Chondrocyte (in vitro differentiated cells): ENCODE results near the gene CAPN2. TPM values are rescaled to one million over a fixed set of nuclear protein-coding genes. Genes with fewer than 3 reads are reported as not detected.

ENCODE experiments used
- DNase-seq: peaks from one replicate; pipeline ENCODE4 v3.0.0; 2021; ENCODE audit warnings: mixed read lengths, low spot score
- H3K27ac Mint-ChIP-seq: one replicate; pipeline ENCODE4 v1.8.0; 2021; ENCODE audit warnings: mild to moderate bottlenecking, moderate library complexity, mixed read lengths; ENCODE audit not compliant: unreplicated experiment
- H3K27me3 Mint-ChIP-seq: 2 replicates; pipeline ENCODE4 v1.8.0; 2021; ENCODE audit warnings: low read depth, mixed read lengths
- H3K36me3 Mint-ChIP-seq: 2 replicates; pipeline ENCODE4 v1.8.0; 2021; ENCODE audit warnings: low read depth, mixed read lengths
- H3K4me1 Mint-ChIP-seq: 2 replicates; pipeline ENCODE4 v1.8.0; 2021; ENCODE audit warnings: low read depth, mild to moderate bottlenecking, mixed read lengths
- H3K4me3 Mint-ChIP-seq: one replicate; pipeline ENCODE4 v1.8.0; 2021; ENCODE audit warnings: mild to moderate bottlenecking, moderate library complexity, mixed read lengths; ENCODE audit not compliant: unreplicated experiment
- H3K9me3 Mint-ChIP-seq: 2 replicates; pipeline ENCODE4 v1.8.0; 2021; ENCODE audit warnings: low read depth, mixed read lengths
- total RNA-seq: library from RNA; stranded (reverse); gene quantifications from 3 replicates; pipeline ENCODE4 v1.2.1, GENCODE V29; 2021
- TF ChIP-seq, protein P1 (sequence below): fragments of 200-600 bp; sonication (generic); IDR thresholded peaks from 2 replicates; pipeline ENCODE4 v1.5.0; 2021; ENCODE audit warnings: antibody characterized with exemption, mild to moderate bottlenecking, moderate library complexity

The CAPN2 gene
- total RNA-seq, 1 donor from 2014 or later, result 241 TPM

DNA sequence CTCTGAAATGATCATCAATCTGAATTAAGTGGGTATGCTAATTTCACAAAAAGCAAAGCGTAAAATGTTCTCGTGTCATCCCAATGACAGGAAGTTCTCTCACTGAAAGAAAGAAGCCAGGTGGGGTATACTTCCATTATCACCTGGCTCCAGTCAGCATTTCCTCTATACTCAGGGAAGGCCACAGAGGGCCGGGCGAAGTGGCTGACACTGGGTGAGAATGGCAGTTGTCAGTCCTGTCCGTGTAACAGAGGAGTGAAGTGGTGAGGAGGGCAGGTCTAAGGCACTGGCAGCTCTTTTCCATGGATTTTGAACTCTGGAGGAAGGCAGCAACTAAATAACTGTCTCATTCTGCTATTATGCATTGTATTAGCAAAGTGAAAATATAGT, 60.4 kb downstream of the CAPN2 start:
- H3K27ac Mint-ChIP-seq, result peak overlapping the region; percentile 86
- H3K36me3 Mint-ChIP-seq, result peaks cover 41% of the 10 kb centered on the region

DNA sequence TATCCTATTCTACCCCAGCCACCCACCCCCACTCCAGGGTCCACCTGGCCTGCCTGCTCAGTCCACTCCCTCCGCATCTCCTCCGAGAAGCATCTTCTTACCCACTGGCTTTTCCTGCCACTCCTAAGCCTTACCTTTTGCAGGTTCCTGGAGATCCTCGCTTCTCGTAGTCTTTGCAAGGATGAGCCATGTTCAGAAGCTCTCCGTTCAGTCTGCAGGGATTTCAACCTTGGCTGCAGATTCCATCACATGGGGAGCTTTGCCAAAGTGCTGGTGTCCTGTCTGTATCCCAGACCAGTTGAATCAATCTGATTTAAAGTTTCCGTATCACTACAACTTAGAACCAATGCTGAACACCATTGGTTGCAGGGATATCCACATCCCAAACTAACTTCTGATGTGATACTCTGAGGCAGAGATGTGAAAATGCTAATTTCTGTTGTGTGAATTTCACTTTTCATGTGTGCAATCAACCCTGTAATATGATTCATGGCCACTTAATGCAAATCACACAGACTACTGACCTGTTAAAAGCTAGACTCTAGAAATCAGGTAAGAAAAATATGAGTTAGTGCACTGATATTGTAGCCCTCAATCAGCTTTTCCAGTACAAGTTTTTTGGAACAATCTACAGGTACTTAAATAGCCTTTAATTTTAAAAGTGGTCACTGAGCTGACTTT, 61.9 kb downstream of the CAPN2 start:
- DNase-seq, result no peak
- H3K36me3 Mint-ChIP-seq, result peaks cover 43% of the 10 kb centered on the region
- no peak overlapping the region for H3K27ac Mint-ChIP-seq
- H3K4me1 Mint-ChIP-seq, result peaks cover 46% of the 10 kb centered on the region
- no peaks in the 10 kb centered on the region for H3K27me3 Mint-ChIP-seq
- H3K4me3 Mint-ChIP-seq, result no peak overlapping the region
- H3K9me3 Mint-ChIP-seq, result no peaks in the 10 kb centered on the region
- TF ChIP-seq, protein P1, sequence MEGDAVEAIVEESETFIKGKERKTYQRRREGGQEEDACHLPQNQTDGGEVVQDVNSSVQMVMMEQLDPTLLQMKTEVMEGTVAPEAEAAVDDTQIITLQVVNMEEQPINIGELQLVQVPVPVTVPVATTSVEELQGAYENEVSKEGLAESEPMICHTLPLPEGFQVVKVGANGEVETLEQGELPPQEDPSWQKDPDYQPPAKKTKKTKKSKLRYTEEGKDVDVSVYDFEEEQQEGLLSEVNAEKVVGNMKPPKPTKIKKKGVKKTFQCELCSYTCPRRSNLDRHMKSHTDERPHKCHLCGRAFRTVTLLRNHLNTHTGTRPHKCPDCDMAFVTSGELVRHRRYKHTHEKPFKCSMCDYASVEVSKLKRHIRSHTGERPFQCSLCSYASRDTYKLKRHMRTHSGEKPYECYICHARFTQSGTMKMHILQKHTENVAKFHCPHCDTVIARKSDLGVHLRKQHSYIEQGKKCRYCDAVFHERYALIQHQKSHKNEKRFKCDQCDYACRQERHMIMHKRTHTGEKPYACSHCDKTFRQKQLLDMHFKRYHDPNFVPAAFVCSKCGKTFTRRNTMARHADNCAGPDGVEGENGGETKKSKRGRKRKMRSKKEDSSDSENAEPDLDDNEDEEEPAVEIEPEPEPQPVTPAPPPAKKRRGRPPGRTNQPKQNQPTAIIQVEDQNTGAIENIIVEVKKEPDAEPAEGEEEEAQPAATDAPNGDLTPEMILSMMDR, result no peak

More for the DNA sequence above, 60.4 kb downstream of the CAPN2 start:
- Mint-ChIP-seq H3K27me3 (no peaks in the 10 kb centered on the region), H3K4me3 (no peak overlapping the region), H3K9me3 (no peaks in the 10 kb centered on the region), H3K4me1 (peaks cover 46% of the 10 kb centered on the region)
- DNase-seq, result no peak
- TF ChIP-seq, protein P1, result no peak

DNA sequence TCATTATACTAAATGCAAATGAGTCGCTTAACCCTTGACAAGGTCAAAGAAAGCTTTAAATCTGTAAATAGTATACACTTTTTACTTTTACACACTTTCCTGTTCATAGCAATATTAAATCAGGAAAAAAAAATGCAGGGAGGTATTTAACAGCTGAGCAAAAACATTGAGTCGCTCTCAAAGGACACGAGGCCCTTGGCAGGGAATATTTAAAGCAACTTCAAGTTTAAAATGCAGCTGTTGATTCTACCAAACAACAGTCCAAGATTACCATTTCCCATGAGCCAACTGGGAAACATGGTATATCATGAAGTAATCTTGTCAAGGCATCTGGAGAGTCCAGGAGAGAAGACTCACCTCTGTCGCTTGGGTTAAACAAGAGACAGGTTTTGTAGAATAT, 62.7 kb downstream of the CAPN2 start:
- H3K27ac Mint-ChIP-seq, result no peak overlapping the region
- H3K4me3 Mint-ChIP-seq, result no peak overlapping the region
- peaks cover 37% of the 10 kb centered on the region for H3K36me3 Mint-ChIP-seq

DNA sequence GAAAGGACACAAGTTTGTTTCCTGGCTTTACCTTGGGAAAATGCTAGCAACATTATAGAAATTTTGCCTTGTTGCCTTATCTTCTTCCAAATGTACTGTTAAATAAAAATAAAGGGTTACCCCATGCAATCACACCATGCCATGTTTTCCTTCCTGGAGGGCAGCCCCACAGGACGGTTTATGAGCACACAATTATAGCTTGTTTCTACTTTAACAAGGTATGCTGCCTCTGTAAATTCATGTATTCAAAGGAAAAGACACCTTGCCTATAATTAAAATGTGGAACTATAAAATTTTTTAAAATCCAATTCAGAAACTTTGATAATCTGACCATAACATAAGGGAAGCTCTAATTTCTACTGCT, 63.4 kb downstream of the CAPN2 start:
- H3K9me3 Mint-ChIP-seq, result no peaks in the 10 kb centered on the region
- TF ChIP-seq, protein P1, result no peak
- peaks cover 45% of the 10 kb centered on the region for H3K4me1 Mint-ChIP-seq
- no peaks in the 10 kb centered on the region for H3K27me3 Mint-ChIP-seq
- DNase-seq, result no peak
- H3K27ac Mint-ChIP-seq, result peak overlapping the region; percentile 90
- peaks cover 33% of the 10 kb centered on the region for H3K36me3 Mint-ChIP-seq
- H3K4me3 Mint-ChIP-seq, result no peak overlapping the region

More for the DNA sequence above, 62.7 kb downstream of the CAPN2 start:
- H3K9me3 Mint-ChIP-seq, result no peaks in the 10 kb centered on the region
- no peak for DNase-seq
- peaks cover 46% of the 10 kb centered on the region for H3K4me1 Mint-ChIP-seq
- no peaks in the 10 kb centered on the region for H3K27me3 Mint-ChIP-seq
- TF ChIP-seq, protein P1, result no peak

DNA sequence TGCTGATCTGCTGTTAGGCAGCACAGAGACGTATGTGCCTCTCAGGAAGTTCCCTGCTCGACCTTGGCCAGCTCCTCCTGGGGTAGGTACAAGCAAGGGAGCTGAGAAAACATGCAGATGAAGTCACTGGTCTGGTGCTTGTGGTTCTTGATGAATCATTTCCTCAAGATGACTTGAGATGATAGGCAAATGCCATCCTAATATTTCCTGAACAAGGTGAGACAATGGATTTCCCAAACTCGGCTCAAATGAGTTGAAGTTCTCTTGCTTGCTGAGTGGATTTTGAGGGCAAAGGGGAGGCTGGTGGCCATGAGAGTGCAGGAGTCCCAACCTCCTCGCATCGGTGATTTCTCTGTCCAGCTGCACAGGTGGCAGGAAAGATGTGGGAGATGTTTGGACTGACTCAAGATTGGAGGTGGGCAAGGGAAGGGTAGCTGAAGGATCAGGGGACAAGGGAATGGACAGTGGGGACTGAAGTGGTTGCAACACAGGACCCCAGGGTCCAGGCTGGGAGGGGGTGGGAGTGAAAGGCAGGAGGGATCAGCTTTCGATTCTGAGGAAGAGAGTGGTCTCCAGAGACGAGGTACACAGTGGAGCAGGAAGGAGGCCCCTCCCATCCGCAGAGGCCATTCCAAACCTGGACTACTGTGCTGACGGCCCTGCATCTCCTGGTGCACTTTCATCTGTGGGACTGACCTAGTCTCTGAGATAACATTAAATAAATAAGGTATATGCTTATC, 63.9 kb downstream of the CAPN2 start:
- Mint-ChIP-seq H3K4me3 (no peak overlapping the region), H3K4me1 (peaks cover 43% of the 10 kb centered on the region), H3K27ac (peak overlapping the region; percentile 90), H3K27me3 (no peaks in the 10 kb centered on the region), H3K36me3 (peaks cover 30% of the 10 kb centered on the region), H3K9me3 (no peaks in the 10 kb centered on the region)
- no peak for DNase-seq
- TF ChIP-seq, protein P1, result no peak
